ENCODE measurements around the gene MYBPC2.
A peak's percentile ranks its signal among the peaks of the same experiment; 100 is the strongest.

The MYBPC2 gene

DNA sequence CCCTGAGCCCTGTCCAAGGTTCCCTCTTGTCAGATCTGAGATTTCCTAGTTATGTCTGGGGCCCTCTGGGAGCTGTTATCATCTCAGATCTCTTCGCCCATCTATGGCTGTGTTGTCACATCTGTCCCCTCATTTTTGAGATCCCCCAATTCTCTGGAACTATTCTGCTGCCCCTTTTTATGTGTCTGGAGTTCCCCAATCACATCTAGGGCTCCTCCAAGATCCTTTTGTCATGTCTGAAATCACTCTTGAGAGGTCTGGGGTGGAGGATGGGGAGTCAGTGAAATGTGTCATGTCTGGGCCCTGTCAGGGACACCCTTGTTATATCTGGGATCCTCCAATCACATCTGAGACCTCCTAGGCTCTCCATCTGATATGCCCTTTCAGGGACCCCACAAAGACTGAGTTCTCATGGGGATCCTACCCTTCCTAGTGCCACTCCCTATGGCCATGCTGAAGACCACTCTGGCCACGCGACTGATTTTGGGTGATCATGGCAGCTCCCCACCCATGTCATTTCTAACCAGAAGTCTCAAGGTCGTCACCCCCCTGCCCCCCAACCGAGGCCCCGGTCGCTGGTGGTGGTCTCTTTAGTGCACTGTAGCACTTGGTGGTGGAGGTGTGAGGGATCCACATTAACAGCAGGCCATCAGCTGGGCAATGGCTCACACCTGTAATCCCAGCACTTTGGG, 3.8 kb upstream of the MYBPC2 start:
- H3K36me3 ChIP-seq: no peaks in the 10 kb centered on the region
- peaks cover 5 to 66% of the 10 kb centered on the region in 2 donors for H3K27me3 ChIP-seq
- no peak for DNase-seq
- peaks cover 5 to 22% (median 18%) of the 10 kb centered on the region in 4 donors for H3K4me1 ChIP-seq
- TF ChIP-seq, protein P1, sequence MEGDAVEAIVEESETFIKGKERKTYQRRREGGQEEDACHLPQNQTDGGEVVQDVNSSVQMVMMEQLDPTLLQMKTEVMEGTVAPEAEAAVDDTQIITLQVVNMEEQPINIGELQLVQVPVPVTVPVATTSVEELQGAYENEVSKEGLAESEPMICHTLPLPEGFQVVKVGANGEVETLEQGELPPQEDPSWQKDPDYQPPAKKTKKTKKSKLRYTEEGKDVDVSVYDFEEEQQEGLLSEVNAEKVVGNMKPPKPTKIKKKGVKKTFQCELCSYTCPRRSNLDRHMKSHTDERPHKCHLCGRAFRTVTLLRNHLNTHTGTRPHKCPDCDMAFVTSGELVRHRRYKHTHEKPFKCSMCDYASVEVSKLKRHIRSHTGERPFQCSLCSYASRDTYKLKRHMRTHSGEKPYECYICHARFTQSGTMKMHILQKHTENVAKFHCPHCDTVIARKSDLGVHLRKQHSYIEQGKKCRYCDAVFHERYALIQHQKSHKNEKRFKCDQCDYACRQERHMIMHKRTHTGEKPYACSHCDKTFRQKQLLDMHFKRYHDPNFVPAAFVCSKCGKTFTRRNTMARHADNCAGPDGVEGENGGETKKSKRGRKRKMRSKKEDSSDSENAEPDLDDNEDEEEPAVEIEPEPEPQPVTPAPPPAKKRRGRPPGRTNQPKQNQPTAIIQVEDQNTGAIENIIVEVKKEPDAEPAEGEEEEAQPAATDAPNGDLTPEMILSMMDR (IDR thresholded peaks at IDR 0.05): no peak
- H3K4me3 ChIP-seq: no peak overlapping the region
- intact Hi-C loops (cut with DNase I; ENCODE audit: low total_unique reads): no loop called here
- H3K9me3 ChIP-seq: no peaks in the 10 kb centered on the region
- no peak overlapping the region for H3K27ac ChIP-seq

DNA sequence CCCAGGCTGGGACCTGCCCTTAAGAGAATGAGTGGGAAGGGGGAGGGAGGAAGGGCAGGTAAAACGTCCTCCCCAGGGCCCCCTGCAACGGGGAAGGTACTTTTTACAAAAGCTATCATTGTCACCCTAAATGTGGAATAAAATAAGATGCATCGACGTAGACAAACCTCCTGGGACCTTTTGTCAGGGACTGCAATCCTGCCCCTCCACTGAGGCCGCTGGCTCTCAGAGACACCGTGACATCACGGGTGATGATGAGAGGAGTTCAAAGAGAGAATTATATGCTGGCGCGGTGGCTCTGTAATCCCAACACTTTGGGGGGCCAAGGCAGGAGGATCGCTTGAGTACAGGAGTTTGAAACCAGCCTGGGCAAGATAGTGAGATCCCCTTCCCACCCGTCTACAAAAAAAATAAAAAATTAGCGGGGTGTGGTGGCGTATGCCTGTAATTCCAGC, 1.8 kb upstream of the MYBPC2 start:
- peak overlapping the region in 1 of 2 donors; percentile 32 for H3K27ac ChIP-seq
- no peak for DNase-seq

DNA sequence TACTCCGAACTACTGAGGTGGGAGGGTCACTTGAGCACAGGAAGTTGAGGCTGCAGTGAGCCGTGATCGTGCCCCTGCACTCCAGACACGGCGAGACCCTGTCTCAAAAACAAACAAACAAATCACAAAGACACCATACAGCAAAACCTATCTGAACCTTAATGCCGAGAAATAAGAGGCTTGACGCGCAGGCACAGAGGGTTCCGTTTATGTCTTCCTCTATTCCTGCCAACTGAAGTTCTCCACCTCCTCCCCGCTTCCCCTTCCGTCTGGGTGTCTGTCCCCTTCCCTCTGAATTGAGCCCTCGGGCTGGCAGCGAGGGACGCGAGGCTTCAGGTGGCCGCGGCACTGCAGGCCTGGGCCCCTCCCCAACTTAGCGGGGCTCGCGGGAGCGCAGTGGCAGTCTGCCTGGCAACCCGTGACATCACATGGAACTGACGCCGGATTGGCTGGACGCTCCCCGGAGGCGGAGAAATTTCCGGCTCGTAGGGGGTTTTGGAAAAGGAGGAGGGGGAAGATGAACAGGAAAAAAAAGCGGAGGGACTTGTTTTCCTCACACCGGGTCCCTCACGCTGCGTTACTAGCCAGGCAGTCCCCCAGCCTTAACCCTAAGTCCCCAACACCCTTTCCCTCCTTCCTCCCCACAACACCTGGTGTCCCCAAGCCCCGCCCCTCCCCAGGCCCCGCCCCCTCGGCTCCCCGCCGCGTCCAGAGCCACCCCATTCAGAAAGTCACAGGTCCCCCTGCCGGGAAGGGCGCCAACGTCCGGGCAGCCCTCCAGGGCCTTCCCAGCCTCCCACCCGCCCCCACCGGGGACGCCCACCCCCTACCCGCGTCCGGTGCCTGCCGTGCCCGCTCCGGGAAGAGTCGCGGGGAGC, 1.1 kb upstream of the MYBPC2 start:
- Histone ChIP-seq H3K4me1 (peaks cover 5 to 22% (median 18%) of the 10 kb centered on the region in 4 donors), H3K27me3 (peaks cover 5 to 85% of the 10 kb centered on the region in 2 donors), H3K27ac (peak overlapping the region in 1 of 2 donors; percentile 32), H3K36me3 (no peaks in the 10 kb centered on the region), H3K9me3 (no peaks in the 10 kb centered on the region), H3K4me3 (peak overlapping the region; percentile 46 to 61)
- intact Hi-C loops (cut with DNase I; ENCODE audit: low total_unique reads): no loop called here
- DNase-seq: peak; percentile 65 to 84
- TF ChIP-seq, protein P1 (IDR thresholded peaks at IDR 0.05): no peak

More for the DNA sequence above, 1.8 kb upstream of the MYBPC2 start:
- Histone ChIP-seq H3K4me3 (peak overlapping the region; percentile 46 to 61), H3K36me3 (no peaks in the 10 kb centered on the region), H3K27me3 (peaks cover 5 to 79% of the 10 kb centered on the region in 2 donors), H3K9me3 (no peaks in the 10 kb centered on the region), H3K4me1 (peaks cover 5 to 22% (median 18%) of the 10 kb centered on the region in 4 donors)
- intact Hi-C loops (cut with DNase I; ENCODE audit: low total_unique reads): no loop called here
- TF ChIP-seq, protein P1 (IDR thresholded peaks at IDR 0.05): no peak

DNA sequence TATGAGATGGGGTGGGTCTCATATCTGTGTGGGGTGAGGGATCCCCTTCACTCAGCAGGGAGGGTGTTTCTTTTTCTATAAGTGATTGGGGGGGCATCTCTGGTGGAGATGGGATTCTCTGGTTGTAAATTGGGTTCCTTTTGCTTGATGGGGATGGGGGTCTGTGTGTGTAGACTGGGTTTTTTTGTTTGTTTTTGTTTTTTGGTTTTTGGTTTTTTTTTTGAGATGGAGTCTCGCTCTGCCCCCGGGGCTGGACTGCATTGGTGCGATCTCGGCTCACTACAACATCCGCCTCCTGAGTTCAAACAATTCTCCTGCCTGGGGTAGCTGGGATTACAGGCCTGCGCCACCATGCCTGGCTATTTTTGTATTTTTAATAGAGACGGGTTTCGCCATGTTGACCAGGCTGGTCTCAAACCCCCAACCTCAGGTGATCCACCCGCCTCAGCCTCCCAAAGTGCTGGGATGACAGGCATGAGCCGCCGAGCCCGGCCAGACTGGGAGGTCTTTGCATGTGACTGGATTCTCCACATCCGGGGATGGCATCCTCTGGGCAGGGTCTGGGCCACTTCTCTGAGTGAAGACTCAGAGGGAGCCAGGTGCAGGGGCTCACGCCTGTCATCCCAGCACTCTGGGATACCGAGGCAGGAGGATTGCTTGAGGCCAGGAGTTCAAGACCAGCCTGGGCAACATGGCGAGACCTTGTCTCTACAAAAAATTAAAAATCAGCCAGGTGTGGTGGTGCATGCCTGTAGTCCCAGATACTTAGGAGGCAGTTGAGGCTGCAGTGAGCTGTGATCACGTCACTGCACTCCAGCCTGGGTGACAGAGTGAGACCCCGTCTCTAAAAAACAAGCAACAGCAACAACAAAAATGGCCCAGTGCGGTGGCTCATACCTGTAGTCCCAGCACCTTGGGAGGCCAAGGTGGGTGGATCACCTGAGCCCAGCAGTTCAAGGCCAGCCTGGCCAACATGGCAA, 799 bp downstream of the MYBPC2 start:
- DNase-seq: no peak
- intact Hi-C loops (cut with DNase I; ENCODE audit: low total_unique reads): no loop called here
- no peaks in the 10 kb centered on the region for H3K36me3 ChIP-seq
- H3K27me3 ChIP-seq: peaks cover 5 to 81% of the 10 kb centered on the region in 2 donors
- H3K4me3 ChIP-seq: no peak overlapping the region
- H3K9me3 ChIP-seq: no peaks in the 10 kb centered on the region
- TF ChIP-seq, protein P1 (IDR thresholded peaks at IDR 0.05): no peak
- H3K27ac ChIP-seq: no peak overlapping the region
- H3K4me1 ChIP-seq: peaks cover 5 to 16% (median 15%) of the 10 kb centered on the region in 4 donors

DNA sequence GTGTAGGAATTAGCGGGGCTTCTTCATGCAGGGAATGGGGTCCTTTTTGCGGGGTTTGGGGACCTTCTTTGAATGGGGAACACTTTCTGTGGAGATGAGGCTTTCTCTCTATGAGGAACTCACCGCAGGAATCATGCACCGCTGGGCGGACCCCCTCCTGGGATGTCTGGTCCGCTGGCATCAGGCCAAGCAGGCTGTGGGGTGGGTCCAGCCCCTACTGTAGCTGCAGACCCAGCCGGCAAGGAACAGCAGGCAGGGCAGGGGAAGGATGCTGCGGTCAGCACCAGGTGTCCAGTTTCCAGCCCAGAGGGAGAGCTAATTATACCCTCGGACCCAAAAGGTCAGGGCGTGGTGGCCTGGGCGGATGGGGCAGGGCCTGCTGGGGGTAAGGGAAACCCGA, 1.8 kb downstream of the MYBPC2 start:
- Histone ChIP-seq H3K9me3 (no peaks in the 10 kb centered on the region), H3K36me3 (no peaks in the 10 kb centered on the region), H3K27me3 (peaks cover 5 to 73% of the 10 kb centered on the region in 2 donors), H3K27ac (no peak overlapping the region), H3K4me1 (peaks cover 5 to 16% (median 15%) of the 10 kb centered on the region in 4 donors), H3K4me3 (no peak overlapping the region)
- intact Hi-C loops (cut with DNase I; ENCODE audit: low total_unique reads): no loop called here
- TF ChIP-seq, protein P1 (IDR thresholded peaks at IDR 0.05): no peak
- DNase-seq: no peak

Data from tibial artery (tissue), 4 donors.